SJSA1 (cell line): Measurements from ENCODE around the gene TRIM3. TPM values are rescaled to one million over a fixed set of nuclear protein-coding genes. Genes with fewer than 3 reads are reported as not detected.

Experiments
- DNase-seq, 2 experiments: peaks; one replicate each; pipeline ENCODE4 v3.0.0-alpha.2; 2015 to 2020; ENCODE audit warnings: low spot score in 2 of 2, low read depth in 1 of 2
- H3K27ac ChIP-seq: fragments of 250-450 bp; sonication (Bioruptor Pico); 2 replicates; pipeline ENCODE4 v1.5.1; 2020; ENCODE audit warnings: mild to moderate bottlenecking, moderate library complexity
- H3K27me3 ChIP-seq: fragments of 250-450 bp; sonication (Bioruptor Pico); replicated peaks from 2 replicates; pipeline ENCODE4 v1.5.1; 2020; ENCODE audit warnings: mild to moderate bottlenecking, moderate library complexity
- H3K36me3 ChIP-seq: fragments of 250-450 bp; sonication (Bioruptor Pico); 2 replicates; pipeline ENCODE4 v1.5.1; 2020; ENCODE audit warnings: mild to moderate bottlenecking
- H3K4me1 ChIP-seq: fragments of 250-450 bp; sonication (Bioruptor Pico); replicated peaks from 2 replicates; pipeline ENCODE4 v1.6.1; 2021; ENCODE audit warnings: mild to moderate bottlenecking
- H3K4me3 ChIP-seq: fragments of 250-450 bp; sonication (Bioruptor Pico); 2 replicates; pipeline ENCODE4 v1.5.1; 2020; ENCODE audit warnings: mild to moderate bottlenecking
- H3K9me3 ChIP-seq: fragments of 250-450 bp; sonication (Bioruptor Pico); replicated peaks from 2 replicates; pipeline ENCODE4 v1.5.1; 2020; ENCODE audit warnings: mild to moderate bottlenecking
- total RNA-seq: library from RNA; depleted of rRNA; stranded (reverse); fragments of >200 nt; shearing (Covaris generic); gene quantifications from 2 replicates; pipeline ENCODE4 v1.2.3, GENCODE V29; 2014

The TRIM3 gene
- total RNA-seq, 1 experiment from 2014 or later, result 11.0 TPM

DNA sequence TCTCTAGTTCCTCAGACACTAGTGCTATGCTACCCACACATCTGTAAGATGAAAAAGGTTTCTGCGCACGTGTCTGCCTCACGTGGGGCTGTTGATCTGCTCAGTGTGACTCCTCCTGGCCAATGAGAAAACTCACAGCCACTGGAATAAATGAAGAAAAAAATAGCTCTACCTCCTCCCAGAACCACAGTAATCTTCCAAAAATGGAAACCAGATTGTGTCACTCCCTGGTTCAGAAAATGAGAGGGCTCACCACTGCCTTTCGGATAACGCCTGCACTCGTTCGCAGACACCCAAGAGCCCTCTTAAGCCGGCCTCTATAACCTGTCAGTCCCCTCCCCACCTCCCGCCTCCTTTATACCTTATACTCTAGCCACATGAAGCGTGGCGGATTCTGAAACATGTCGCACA lies 59.9 kb downstream of the TRIM3 start:
- DNase-seq, result no peak
- Histone ChIP-seq H3K4me3 (no peak overlapping the region), H3K4me1 (no peaks in the 10 kb centered on the region), H3K36me3 (no peaks in the 10 kb centered on the region), H3K27me3 (no peaks in the 10 kb centered on the region), H3K9me3 (no peaks in the 10 kb centered on the region), H3K27ac (no peak overlapping the region)

- Histone ChIP-seq H3K9me3 (no peaks in the 10 kb centered on the region), H3K27ac (no peak overlapping the region), H3K36me3 (no peaks in the 10 kb centered on the region), H3K27me3 (no peaks in the 10 kb centered on the region), H3K4me3 (no peak overlapping the region), H3K4me1 (no peaks in the 10 kb centered on the region)
- no peak for DNase-seq
These were observed 62.1 kb downstream of the TRIM3 start for GRCh38 chr11:6411594-6412031.

DNA sequence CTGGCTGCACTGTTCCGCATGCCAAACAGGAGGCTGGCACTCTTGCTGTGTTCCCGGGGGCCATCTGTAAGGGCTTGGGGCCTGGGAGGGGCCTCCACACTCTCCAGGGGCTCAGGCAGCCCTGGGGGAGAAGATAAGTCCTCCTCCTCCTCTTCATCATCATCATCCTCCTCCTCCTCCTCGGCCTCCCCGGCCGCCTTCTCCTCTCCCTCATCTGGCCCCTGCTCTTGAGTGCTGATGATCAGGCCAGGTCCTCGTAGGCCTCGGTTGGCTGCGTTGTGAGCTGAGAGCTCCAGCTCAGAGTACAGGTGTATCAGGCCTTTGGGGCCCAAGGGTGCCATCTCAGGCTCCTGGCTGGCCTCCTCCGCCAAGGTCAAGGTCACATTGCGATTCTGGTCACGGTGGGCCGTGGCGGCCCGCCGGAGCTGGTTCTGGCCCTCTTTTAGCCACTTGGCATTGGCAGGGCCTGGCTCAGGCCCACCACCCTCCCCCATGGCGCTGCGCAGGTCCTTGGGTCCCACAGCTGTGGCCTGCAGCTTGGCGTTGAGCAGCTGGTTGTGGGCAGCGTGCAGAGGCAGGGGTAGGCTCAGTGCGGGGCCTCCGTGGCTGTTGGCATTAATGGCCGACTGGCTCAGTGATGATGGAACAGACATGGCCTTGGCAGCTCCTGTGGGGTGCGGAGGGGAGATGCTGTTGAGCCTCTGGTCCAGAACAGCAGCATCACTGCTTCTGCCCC lies 62.9 kb downstream of the TRIM3 start:
- no peak for DNase-seq
- Histone ChIP-seq H3K4me1 (no peaks in the 10 kb centered on the region), H3K27me3 (no peaks in the 10 kb centered on the region), H3K4me3 (no peak overlapping the region), H3K27ac (no peak overlapping the region), H3K36me3 (no peaks in the 10 kb centered on the region), H3K9me3 (no peaks in the 10 kb centered on the region)

GRCh38 chr11:6406370-6406769 lies 67.4 kb downstream of the TRIM3 start:
- no peak for DNase-seq
- H3K9me3 ChIP-seq, result no peaks in the 10 kb centered on the region
- no peak overlapping the region for H3K27ac ChIP-seq
- no peak overlapping the region for H3K4me3 ChIP-seq
- H3K36me3 ChIP-seq, result no peaks in the 10 kb centered on the region
- no peaks in the 10 kb centered on the region for H3K4me1 ChIP-seq
- no peaks in the 10 kb centered on the region for H3K27me3 ChIP-seq

GRCh38 chr11:6405846-6406245 lies 67.9 kb downstream of the TRIM3 start:
- H3K4me3 ChIP-seq, result no peak overlapping the region
- no peak overlapping the region for H3K27ac ChIP-seq
- H3K9me3 ChIP-seq, result no peaks in the 10 kb centered on the region
- no peaks in the 10 kb centered on the region for H3K4me1 ChIP-seq
- DNase-seq, result no peak
- no peaks in the 10 kb centered on the region for H3K36me3 ChIP-seq
- no peaks in the 10 kb centered on the region for H3K27me3 ChIP-seq

GRCh38 chr11:6405052-6405667 lies 68.6 kb downstream of the TRIM3 start:
- Histone ChIP-seq H3K36me3 (no peaks in the 10 kb centered on the region), H3K4me1 (no peaks in the 10 kb centered on the region), H3K27ac (no peak overlapping the region), H3K4me3 (no peak overlapping the region), H3K9me3 (no peaks in the 10 kb centered on the region), H3K27me3 (no peaks in the 10 kb centered on the region)
- DNase-seq, result no peak

DNA sequence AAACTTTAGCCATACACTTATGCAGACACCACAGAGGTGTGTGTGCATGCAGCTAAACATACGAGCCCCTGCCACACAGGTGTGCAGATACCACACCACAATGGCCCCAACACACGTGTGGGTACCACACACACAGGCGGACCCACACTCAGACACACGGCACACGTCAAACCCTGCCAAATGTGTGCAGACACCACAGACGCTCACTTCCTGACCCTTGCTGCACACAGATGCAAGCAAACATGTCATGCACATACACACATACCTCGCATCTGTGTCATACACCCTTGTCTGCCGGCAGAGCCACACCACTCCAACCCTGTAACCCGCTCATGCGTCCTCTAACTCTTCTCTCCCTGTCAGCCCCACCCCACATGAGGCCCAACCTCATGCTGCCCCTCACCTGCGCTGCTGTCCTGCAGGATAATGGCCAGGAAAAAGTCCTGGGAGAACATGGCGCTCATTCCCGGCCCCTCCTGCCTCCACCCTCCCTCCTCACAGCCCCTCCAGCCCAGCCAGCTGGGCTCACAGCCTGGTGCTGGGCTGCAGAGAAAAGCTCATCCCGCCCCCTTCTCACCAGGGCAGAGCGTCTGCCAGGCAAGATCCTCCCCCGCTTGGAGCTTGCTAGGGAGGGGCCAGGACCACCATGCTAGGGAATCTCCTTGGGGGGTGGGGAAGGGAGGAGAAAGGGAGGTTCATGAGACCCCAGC lies 69.2 kb downstream of the TRIM3 start:
- no peak overlapping the region for H3K27ac ChIP-seq
- no peak for DNase-seq

DNA sequence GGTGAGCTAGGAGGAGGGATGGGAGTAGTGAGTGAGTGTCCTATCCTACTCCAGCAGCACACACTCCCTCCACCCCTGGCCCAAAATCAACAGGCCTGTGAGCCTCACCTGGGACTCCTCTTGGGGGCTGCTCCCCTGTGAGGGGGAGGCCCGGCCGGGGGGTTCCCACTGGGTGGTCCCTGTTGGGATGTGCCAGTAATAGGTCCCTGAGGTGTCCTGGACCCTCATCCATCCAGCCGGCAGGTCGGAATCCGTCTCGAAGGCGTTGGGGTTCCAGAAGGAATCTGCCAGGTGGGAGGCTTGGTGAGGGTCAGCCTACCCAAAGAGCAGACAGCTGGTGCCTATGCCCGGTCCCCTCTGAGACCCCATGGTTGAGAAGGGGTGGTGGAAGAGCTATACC lies 70.2 kb downstream of the TRIM3 start:
- H3K27me3 ChIP-seq, result no peaks in the 10 kb centered on the region
- no peaks in the 10 kb centered on the region for H3K9me3 ChIP-seq
- DNase-seq, result no peak
- peaks cover 1% of the 10 kb centered on the region for H3K4me1 ChIP-seq
- H3K27ac ChIP-seq, result no peak overlapping the region
- H3K4me3 ChIP-seq, result no peak overlapping the region
- no peaks in the 10 kb centered on the region for H3K36me3 ChIP-seq

More for the DNA sequence above, 69.2 kb downstream of the TRIM3 start:
- Histone ChIP-seq H3K27me3 (no peaks in the 10 kb centered on the region), H3K4me3 (no peak overlapping the region), H3K9me3 (no peaks in the 10 kb centered on the region), H3K36me3 (no peaks in the 10 kb centered on the region), H3K4me1 (no peaks in the 10 kb centered on the region)

DNA sequence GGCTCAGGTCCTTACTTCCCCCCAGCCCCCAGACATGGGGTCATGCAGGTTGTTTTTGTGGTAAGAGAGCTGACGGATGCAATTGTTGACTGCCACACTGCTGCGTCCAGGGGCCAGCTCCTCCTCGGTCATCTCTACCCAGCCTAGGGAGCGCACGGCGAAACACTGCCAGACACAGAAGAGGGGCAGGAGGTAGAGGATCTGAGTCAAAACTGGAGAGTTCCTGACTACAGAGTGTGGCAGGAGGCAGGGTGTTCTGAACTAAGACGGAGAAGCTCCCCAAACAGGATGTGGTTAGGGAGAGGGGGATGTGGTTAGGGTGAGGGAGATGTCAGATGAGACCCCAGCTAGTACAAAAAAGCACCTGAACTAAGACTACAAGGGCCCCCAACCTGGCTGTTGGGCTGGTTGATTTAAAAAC lies 71.2 kb downstream of the TRIM3 start:
- H3K4me1 ChIP-seq, result peaks cover 11% of the 10 kb centered on the region
- H3K27me3 ChIP-seq, result no peaks in the 10 kb centered on the region
- no peak overlapping the region for H3K4me3 ChIP-seq
- H3K36me3 ChIP-seq, result no peaks in the 10 kb centered on the region
- DNase-seq, result no peak
- no peaks in the 10 kb centered on the region for H3K9me3 ChIP-seq
- no peak overlapping the region for H3K27ac ChIP-seq

GRCh38 chr11:6402061-6402470 lies 71.7 kb downstream of the TRIM3 start:
- Histone ChIP-seq H3K27ac (no peak overlapping the region), H3K9me3 (no peaks in the 10 kb centered on the region), H3K27me3 (no peaks in the 10 kb centered on the region), H3K4me3 (no peak overlapping the region), H3K4me1 (peaks cover 16% of the 10 kb centered on the region), H3K36me3 (no peaks in the 10 kb centered on the region)
- DNase-seq, result no peak

DNA sequence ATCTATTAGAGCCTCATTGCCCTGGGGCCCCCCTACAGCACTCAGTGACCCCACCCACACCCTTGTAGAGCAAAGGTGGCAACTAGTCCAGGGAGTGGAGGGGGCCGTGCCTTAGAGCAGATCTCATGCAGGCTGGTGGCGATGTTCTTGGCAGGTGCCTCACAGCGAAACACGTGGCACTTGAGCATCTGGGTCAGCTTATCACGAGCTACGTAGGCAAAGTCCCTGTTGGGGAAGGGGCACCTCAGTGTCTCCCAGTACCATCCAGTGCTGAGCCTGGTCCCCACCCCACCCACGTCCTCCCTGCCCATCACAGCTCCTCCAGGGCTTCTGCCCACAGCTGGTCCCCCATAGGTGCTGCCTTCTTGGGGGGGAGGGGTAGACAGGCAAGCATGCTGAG lies 72.3 kb downstream of the TRIM3 start:
- Histone ChIP-seq H3K27me3 (no peaks in the 10 kb centered on the region), H3K4me3 (no peak overlapping the region), H3K27ac (no peak overlapping the region), H3K36me3 (no peaks in the 10 kb centered on the region), H3K9me3 (no peaks in the 10 kb centered on the region), H3K4me1 (peaks cover 20% of the 10 kb centered on the region)
- DNase-seq, result no peak

DNA sequence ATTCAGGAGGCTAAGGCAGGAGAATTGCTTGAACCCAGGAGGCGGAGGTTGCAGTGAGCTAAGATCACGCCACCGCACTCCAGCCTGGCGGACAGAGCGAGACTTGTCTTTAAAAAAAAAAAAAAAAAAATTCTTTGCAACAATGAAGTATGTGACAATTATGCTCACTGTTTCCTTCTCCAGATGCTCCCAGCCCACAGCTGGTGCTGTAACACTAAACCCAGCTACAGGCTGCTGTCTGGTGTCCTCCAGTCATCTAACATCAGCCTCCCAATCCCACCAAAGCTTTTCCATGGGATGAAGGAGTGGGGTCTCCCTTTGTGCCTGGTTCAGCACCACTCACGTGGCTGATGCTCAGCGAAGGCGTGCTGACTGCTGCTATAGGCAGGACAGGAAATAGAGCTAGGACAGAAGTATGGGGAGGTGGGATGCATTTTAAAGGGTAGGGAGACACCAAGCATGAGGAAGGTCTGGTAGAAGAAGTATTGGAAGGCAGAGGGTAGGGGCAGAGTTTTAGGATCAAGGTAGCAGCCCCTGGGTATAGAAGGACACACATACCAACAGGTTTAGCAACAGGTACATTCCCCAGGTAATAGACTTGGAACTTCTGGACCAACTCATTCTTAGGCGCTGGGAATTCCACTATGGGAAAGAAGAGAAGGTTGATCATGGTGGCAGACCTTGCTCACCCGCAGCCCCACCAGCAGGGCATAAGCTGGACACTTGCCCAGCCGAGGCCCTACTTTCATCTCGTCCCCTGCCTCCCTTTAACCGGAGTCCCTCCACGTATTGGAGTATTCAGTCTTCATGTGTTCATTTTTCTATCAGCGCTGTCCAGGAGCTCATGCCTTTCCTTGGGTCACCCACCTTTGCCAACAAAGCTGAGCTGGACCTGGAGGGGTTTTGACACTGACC lies 73.1 kb downstream of the TRIM3 start:
- H3K36me3 ChIP-seq, result no peaks in the 10 kb centered on the region
- H3K4me3 ChIP-seq, result no peak overlapping the region

More for the DNA sequence above, 73.1 kb downstream of the TRIM3 start:
- Histone ChIP-seq H3K27me3 (no peaks in the 10 kb centered on the region), H3K4me1 (peaks cover 20% of the 10 kb centered on the region), H3K9me3 (no peaks in the 10 kb centered on the region), H3K27ac (no peak overlapping the region)
- no peak for DNase-seq
